Fibroblast of the aortic adventitia (primary cell): Measurements from ENCODE around the gene MARCKS. TPM values are rescaled to one million over a fixed set of nuclear protein-coding genes. Genes with fewer than 3 reads are reported as not detected.

Experiments used
- DNase-seq: peaks from one replicate; pipeline ENCODE4 v3.0.0-alpha.2; 2010; ENCODE audit warnings: low read depth
- H3K4me3 ChIP-seq: 2 replicates; pipeline ENCODE4 v1.5.1; 2011; ENCODE audit warnings: low read depth, mild to moderate bottlenecking, control low read depth, low read length, moderate library complexity
- CTCF ChIP-seq: IDR thresholded peaks from 2 replicates; pipeline ENCODE4 v1.5.1; 2011; ENCODE audit warnings: mild to moderate bottlenecking, low read length, control low read depth, inconsistent platforms; ENCODE audit not compliant: insufficient read depth
- total RNA-seq: library from RNA; depleted of rRNA; stranded (reverse); fragments of >200 nt; gene quantifications from 2 replicates; pipeline ENCODE4 v1.2.3, GENCODE V29; 2012; ENCODE audit warnings: low replicate concordance

The MARCKS gene
- total RNA-seq, 1 donor, result 122 TPM

GRCh38 chr6:113821445-113821844, 35.7 kb upstream of the MARCKS start:
- no peak for TF ChIP-seq CTCF
- no peak overlapping the region for H3K4me3 ChIP-seq
- DNase-seq, result no peak

GRCh38 chr6:113823916-113824315, 33.2 kb upstream of the MARCKS start:
- H3K4me3 ChIP-seq, result no peak overlapping the region
- no peak for TF ChIP-seq CTCF
- DNase-seq, result no peak

- DNase-seq, result no peak
- no peak overlapping the region for H3K4me3 ChIP-seq
- TF ChIP-seq CTCF, result no peak
These were observed 32.7 kb upstream of the MARCKS start for GRCh38 chr6:113824411-113824810.

GRCh38 chr6:113824866-113825265, 32.3 kb upstream of the MARCKS start:
- no peak for TF ChIP-seq CTCF
- DNase-seq, result no peak
- H3K4me3 ChIP-seq, result no peak overlapping the region

- TF ChIP-seq CTCF, result no peak
- DNase-seq, result peak; percentile 86
- H3K4me3 ChIP-seq, result no peak overlapping the region
These were observed 31.4 kb upstream of the MARCKS start for GRCh38 chr6:113825781-113826180.

GRCh38 chr6:113828984-113829695, 28.0 kb upstream of the MARCKS start:
- no peak for TF ChIP-seq CTCF
- DNase-seq, result no peak
- H3K4me3 ChIP-seq, result no peak overlapping the region

GRCh38 chr6:113829696-113830045, 27.5 kb upstream of the MARCKS start:
- TF ChIP-seq CTCF, result no peak
- no peak overlapping the region for H3K4me3 ChIP-seq
- peak; percentile 55 for DNase-seq
